Body of pancreas (tissue), 4 donors: ENCODE results near the gene ASF1B. TPM values are rescaled to one million over a fixed set of nuclear protein-coding genes. Genes with fewer than 3 reads are reported as not detected.
A peak's percentile ranks its signal among the peaks of the same experiment; 100 is the strongest.

ENCODE experiments used
- ATAC-seq: fragments of 150-250 bp; one replicate; pipeline ENCODE4 v1.9.1; 2016
- DNase-seq, 4 donors: peaks; one replicate each; pipeline ENCODE4 v3.0.0-alpha.2; 2019
- H3K27ac ChIP-seq, 4 donors: fragments of 200-600 bp; sonication (generic); 1 replicate in 3 of 4; 2 replicates in 1 of 4; pipeline versions ENCODE4 v1.5.1 to v1.6.1; 2016 to 2019; ENCODE audit warnings: mild to moderate bottlenecking in 1 of 4, mixed read lengths in 1 of 4, moderate library complexity in 1 of 4
- H3K27me3 ChIP-seq, 2 donors: fragments of 200-600 bp; sonication (generic); one replicate each; pipeline ENCODE4 v1.6.0; 2016; ENCODE audit warnings: mild to moderate bottlenecking in 1 of 2
- H3K36me3 ChIP-seq, 2 donors: fragments of 200-600 bp; sonication (generic); replicated peaks in 1 of 2; 2 replicates each; pipeline ENCODE4 v1.5.1; 2016; ENCODE audit warnings: low read depth in 2 of 2; ENCODE audit not compliant: insufficient read depth in 1 of 2
- H3K4me1 ChIP-seq: fragments of 200-600 bp; sonication (generic); one replicate; pipeline ENCODE4 v1.6.0; 2016
- H3K4me3 ChIP-seq, 2 donors: fragments of 200-600 bp; sonication (generic); 1 replicate in 1 of 2; 2 replicates in 1 of 2; pipeline ENCODE4 v1.5.1; 2016 to 2019
- H3K9me3 ChIP-seq, 3 donors: fragments of 200-600 bp; sonication (generic); 1 replicate in 2 of 3; 2 replicates in 1 of 3; pipeline ENCODE4 v1.5.1; 2016
- CTCF ChIP-seq, 7 experiments: fragments of 450-650 bp in 4 of 7; fragments of 200-600 bp in 3 of 7; sonication (generic) in 3 of 7; IDR thresholded peaks; one replicate each; pipeline ENCODE4 v1.5.1; 2016 to 2019; ENCODE audit warnings: antibody characterized with exemption in 7 of 7
- POLR2A ChIP-seq, 3 donors: fragments of 450-650 bp; IDR thresholded peaks; one replicate each; pipeline ENCODE4 v1.6.1; 2016; ENCODE audit warnings: antibody characterized with exemption in 3 of 3, mild to moderate bottlenecking in 2 of 3
- WGBS, 2 donors: methylation state at CpG; one replicate each; pipeline ENCODE4 v1.1.5; 2017; 5-methylcytosine and 5-hydroxymethylcytosine counted together
- intact Hi-C: fragments of 100-400 bp; cut with DNase I; formaldehyde crosslinking; loops from one replicate; pipeline ENCODE4 v1.15.1; 2023
- total RNA-seq, 2 donors: library from RNA; depleted of rRNA; stranded (reverse); fragments of >200 nt; gene quantifications; one replicate each; pipeline ENCODE4 v1.1.0, GENCODE V29; 2016

ASF1B gene
- total RNA-seq, 2 donors from 2014 or later: 0.26 to 1.6 TPM

GRCh38 chr19:14102102-14102696, 34.2 kb downstream of the ASF1B start:
- no peak for DNase-seq
- intact Hi-C loops: no loop called here
- H3K27ac ChIP-seq: no peak overlapping the region
- H3K27me3 ChIP-seq: no peaks in the 10 kb centered on the region
- TF ChIP-seq POLR2A (IDR thresholded peaks at IDR 0.05) (no peak), CTCF (IDR thresholded peaks at IDR 0.05) (no peak)
- H3K4me1 ChIP-seq: no peaks in the 10 kb centered on the region
- ATAC-seq: no peak
- no peaks in the 10 kb centered on the region for H3K9me3 ChIP-seq
- peaks cover 3 to 6% of the 10 kb centered on the region in 2 donors for H3K36me3 ChIP-seq
- 74% methylated on average over 9 to 11 of the region's 11 CpGs for WGBS, 2 donors
- no peak overlapping the region for H3K4me3 ChIP-seq

GRCh38 chr19:14101003-14101545, 35.3 kb downstream of the ASF1B start:
- TF ChIP-seq CTCF (IDR thresholded peaks at IDR 0.05) (no peak), POLR2A (IDR thresholded peaks at IDR 0.05) (no peak)
- Histone ChIP-seq H3K9me3 (no peaks in the 10 kb centered on the region), H3K36me3 (peaks cover 6 to 9% of the 10 kb centered on the region in 2 donors), H3K27me3 (no peaks in the 10 kb centered on the region), H3K4me1 (no peaks in the 10 kb centered on the region), H3K27ac (no peak overlapping the region), H3K4me3 (no peak overlapping the region)
- DNase-seq (no peak), ATAC-seq (no peak)
- 91 to 93% methylated on average over 6 of the region's 6 CpGs for WGBS, 2 donors
- intact Hi-C loops: no loop called here

- WGBS, 2 donors: 79 to 88% methylated on average over 14 to 21 of the region's 21 CpGs
- no peak for ATAC-seq
- DNase-seq: no peak
- H3K36me3 ChIP-seq: peaks cover 0 to 6% of the 10 kb centered on the region in 2 donors
- intact Hi-C loops: no loop called here
- no peaks in the 10 kb centered on the region for H3K27me3 ChIP-seq
- H3K9me3 ChIP-seq: no peaks in the 10 kb centered on the region
- H3K4me1 ChIP-seq: no peaks in the 10 kb centered on the region
- no peak for TF ChIP-seq POLR2A (IDR thresholded peaks at IDR 0.05)
- TF ChIP-seq CTCF (IDR thresholded peaks at IDR 0.05): no peak
- H3K4me3 ChIP-seq: no peak overlapping the region
- no peak overlapping the region for H3K27ac ChIP-seq
Observed at GRCh38 chr19:14097532-14098151, 38.7 kb downstream of the ASF1B start.

GRCh38 chr19:14096272-14096992, 40.0 kb downstream of the ASF1B start:
- Histone ChIP-seq H3K4me3 (no peak overlapping the region), H3K27me3 (no peaks in the 10 kb centered on the region), H3K27ac (no peak overlapping the region), H3K36me3 (peaks cover 0 to 6% of the 10 kb centered on the region in 2 donors), H3K9me3 (no peaks in the 10 kb centered on the region), H3K4me1 (peaks cover 8% of the 10 kb centered on the region)
- WGBS, 2 donors: 93 to 94% methylated on average over 8 to 11 of the region's 11 CpGs
- ATAC-seq (no peak), DNase-seq (no peak)
- no peak for TF ChIP-seq POLR2A (IDR thresholded peaks at IDR 0.05)
- TF ChIP-seq CTCF (IDR thresholded peaks at IDR 0.05): peak in 2 of 7 experiments; percentile 3 to 6
- intact Hi-C loops: no loop called here
